ENCODE measurements around the gene SLC22A17. TPM values are rescaled to one million over a fixed set of nuclear protein-coding genes. Genes with fewer than 3 reads are reported as not detected.

Gene SLC22A17
- total and polyA plus RNA-seq, 10 of the 15 experiments (the other 5 are each of a cell fraction or from before 2014, with no cell fraction given): not detected

DNA sequence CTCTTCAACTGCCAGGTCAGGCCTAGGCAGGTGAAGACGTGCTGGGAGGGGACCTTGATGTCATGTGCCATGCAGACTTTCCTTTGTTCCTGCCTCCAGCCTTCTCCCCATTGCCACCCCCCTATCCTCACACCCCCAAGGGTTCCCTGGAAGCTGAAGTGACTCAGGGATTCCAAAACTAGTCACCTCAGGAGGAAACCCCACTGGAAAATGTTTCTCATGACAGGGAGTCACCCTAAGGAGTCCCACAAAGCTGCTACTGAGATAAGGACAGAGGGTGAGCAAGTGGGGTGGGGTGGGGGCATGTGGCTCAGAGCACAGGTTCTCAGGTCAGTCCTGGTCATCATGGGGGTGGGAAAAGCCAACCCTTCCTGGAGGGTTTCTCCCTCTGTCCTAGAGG lies 17.5 kb upstream of the SLC22A17 start (continued):
- TF ChIP-seq TCF12 (IDR thresholded peaks at IDR 0.05; ENCODE audit: low read depth, low read length) (no peak), HSF1 (IDR thresholded peaks at IDR 0.05; ENCODE audit: low read depth, low read length) (no peak)

DNA sequence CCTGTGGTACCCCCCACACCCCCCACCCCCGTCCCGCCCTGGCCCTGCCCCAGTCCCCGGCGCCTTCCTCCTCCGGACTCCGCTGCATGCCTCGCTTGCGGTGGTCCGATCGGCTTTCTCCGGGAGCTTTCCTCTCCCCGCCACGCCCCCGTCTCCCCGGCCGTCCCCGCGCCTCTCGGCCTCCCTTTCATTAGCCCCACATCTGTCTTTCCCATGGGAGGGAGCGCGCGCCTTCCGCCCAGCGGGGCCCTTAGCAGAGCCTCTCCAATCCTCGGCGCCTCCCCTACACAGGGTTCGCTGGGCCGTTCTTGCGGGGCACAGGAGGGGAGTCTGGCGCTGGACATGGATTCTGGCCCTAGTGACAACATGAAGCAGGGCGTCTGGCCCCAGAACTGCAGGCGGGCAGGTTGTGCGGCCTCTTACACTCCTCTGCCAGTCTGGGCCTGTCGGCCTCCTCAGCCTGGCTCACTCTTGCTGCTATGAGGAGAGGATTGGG lies 13.8 kb upstream of the SLC22A17 start:
- no peak for FAIRE-seq
- peaks cover 0 to 8% of the 10 kb centered on the region in 2 experiments; a peak in 3 of 4 replicates for H3K27me3 ChIP-seq (replicated peaks in 1 of 2; ENCODE audit: control insufficient read depth in 2 of 2, insufficient read depth in 2 of 2, low read length in 1 of 2)
- H2AFZ ChIP-seq (ENCODE audit: control insufficient read depth, low read depth, low read length): no peak overlapping the region
- TF ChIP-seq BACH1 (IDR thresholded peaks at IDR 0.05; ENCODE audit: borderline replicate concordance) (no peak), ZNF24 (IDR thresholded peaks at IDR 0.05) (no peak), SIN3A (IDR thresholded peaks at IDR 0.05; ENCODE audit: low read depth, low read length) (no peak), STAT1 (conservative IDR thresholded peaks at IDR 0.05) (no peak), NR2F1 (conservative IDR thresholded peaks at IDR 0.05) (no peak), GATAD2B (conservative IDR thresholded peaks at IDR 0.05; ENCODE audit: low read depth) (no peak), E4F1 (IDR thresholded peaks at IDR 0.05; ENCODE audit: borderline replicate concordance, partially characterized antibody) (no peak), NFXL1 (IDR thresholded peaks at IDR 0.05; ENCODE audit: borderline replicate concordance) (no peak), ZNF274 (IDR thresholded peaks at IDR 0.05; ENCODE audit: insufficient read depth, insufficient read length) (no peak), POLR2A (IDR thresholded peaks at IDR 0.05; ENCODE audit: low read depth, low read length) (no peak), CUX1 (IDR thresholded peaks at IDR 0.05; ENCODE audit: insufficient replicate concordance, low read depth, low read length) (no peak)
- TF ChIP-seq, protein P1, sequence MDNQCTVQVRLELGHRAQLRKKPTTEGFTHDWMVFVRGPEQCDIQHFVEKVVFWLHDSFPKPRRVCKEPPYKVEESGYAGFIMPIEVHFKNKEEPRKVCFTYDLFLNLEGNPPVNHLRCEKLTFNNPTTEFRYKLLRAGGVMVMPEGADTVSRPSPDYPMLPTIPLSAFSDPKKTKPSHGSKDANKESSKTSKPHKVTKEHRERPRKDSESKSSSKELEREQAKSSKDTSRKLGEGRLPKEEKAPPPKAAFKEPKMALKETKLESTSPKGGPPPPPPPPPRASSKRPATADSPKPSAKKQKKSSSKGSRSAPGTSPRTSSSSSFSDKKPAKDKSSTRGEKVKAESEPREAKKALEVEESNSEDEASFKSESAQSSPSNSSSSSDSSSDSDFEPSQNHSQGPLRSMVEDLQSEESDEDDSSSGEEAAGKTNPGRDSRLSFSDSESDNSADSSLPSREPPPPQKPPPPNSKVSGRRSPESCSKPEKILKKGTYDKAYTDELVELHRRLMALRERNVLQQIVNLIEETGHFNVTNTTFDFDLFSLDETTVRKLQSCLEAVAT (IDR thresholded peaks at IDR 0.05): no peak

More for the DNA sequence above, 13.8 kb upstream of the SLC22A17 start:
- Histone ChIP-seq H3K4me2 (ENCODE audit: control insufficient read depth, insufficient read depth) (no peak overlapping the region), H3K4me3 (no peak overlapping the region), H3K9ac (ENCODE audit: control insufficient read depth, insufficient read depth, low read length) (no peak overlapping the region), H3K9me3 (replicated peaks; ENCODE audit: control insufficient read depth, insufficient read depth, low read length) (no peaks in the 10 kb centered on the region), H4K20me1 (ENCODE audit: control insufficient read depth, insufficient read depth) (no peaks in the 10 kb centered on the region), H3K27ac (ENCODE audit: control insufficient read depth, insufficient read depth) (no peak overlapping the region), H3K4me1 (ENCODE audit: control insufficient read depth, insufficient read depth, low read length) (no peaks in the 10 kb centered on the region), H3K79me2 (ENCODE audit: control insufficient read depth, insufficient read depth, low read length) (no peaks in the 10 kb centered on the region), H3K36me3 (ENCODE audit: control insufficient read depth in 2 of 2, insufficient read depth in 2 of 2, low read length in 1 of 2) (no peaks in the 10 kb centered on the region)
- BruUV-seq (replicated peaks): no TSS peak
- 72% methylated on average over 12 of the region's 34 CpGs for WGBS (ENCODE audit: insufficient coverage, insufficient replicate concordance, low lambda C conversion rate, missing lambda C conversion rate)
- in situ Hi-C loops (cut with MboI): no loop called here
- DNase-seq (ENCODE audit: low read depth, low spot score) (no peak), ATAC-seq (no peak)
- ChIA-PET POLR2A (no interaction called here), SMC1A (ENCODE audit: uncharacterized antibody, unreplicated experiment) (no interaction called here), RAD21 (ENCODE audit: unreplicated experiment) (no interaction called here), CTCF (no interaction called here)
- intact Hi-C loops (cut with micrococcal nuclease; ENCODE audit: unreplicated experiment): no loop called here
